ENCODE measurements around the gene IMMT.

Gene IMMT

DNA sequence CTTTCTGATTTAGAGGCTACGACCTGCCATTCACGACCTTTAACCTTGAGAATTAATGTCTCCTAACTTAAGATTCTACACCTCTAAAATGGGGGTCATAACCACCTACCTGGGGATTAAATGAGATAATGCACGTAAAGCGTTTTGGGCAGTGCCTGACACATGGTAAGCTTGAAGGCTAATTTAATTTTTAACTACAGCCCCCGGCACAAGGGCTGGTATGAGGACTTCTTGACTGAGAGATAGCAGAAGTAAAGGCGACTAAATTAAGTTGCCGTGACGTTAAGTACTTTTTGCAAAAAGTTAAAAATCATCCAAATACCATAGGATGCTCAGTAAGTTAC is 4.5 kb upstream of the IMMT start:
- DNase-seq (ENCODE audit: low read depth), result no peak

GRCh38 chr2:86195808-86196387 is 636 bp upstream of the IMMT start:
- no peak for DNase-seq (ENCODE audit: low read depth)

- DNase-seq (ENCODE audit: low read depth), result no peak
These were observed 559 bp downstream of the IMMT start for GRCh38 chr2:86194751-86195054.

DNA sequence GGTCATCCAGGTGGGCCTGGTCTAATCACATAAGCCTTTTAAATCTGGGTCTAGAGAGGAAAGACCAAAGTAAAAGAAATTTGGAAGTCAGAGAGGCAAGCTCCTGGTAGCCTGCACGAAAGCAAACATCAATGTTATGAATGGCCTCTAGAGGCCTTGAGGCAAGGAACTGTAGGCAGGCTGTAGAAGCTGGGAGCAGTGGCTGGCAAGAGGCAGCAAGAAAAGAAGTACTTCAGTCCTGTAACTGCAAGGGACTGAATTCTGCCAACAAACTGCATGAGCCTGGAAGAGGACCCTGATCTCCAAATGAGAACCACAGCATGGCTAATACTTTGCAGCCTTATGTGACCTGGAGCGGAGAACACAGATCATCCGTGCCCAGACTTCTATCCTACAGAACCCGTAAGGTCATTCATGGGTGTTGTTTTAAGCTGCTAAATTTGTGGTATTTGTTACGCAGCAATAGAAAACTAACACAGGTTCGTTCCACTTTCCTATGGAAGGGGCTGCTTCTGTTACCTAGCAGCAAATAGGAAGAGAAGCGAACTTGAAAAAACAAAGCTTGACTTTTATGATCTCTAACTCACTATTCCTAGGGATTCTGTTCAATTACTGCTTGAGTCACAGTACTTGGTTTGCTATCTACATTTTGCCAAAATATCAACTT is 1.2 kb downstream of the IMMT start:
- DNase-seq (ENCODE audit: low read depth), result no peak

- DNase-seq (ENCODE audit: low read depth), result no peak
These were observed 5.4 kb downstream of the IMMT start for GRCh38 chr2:86189782-86190416.

DNA sequence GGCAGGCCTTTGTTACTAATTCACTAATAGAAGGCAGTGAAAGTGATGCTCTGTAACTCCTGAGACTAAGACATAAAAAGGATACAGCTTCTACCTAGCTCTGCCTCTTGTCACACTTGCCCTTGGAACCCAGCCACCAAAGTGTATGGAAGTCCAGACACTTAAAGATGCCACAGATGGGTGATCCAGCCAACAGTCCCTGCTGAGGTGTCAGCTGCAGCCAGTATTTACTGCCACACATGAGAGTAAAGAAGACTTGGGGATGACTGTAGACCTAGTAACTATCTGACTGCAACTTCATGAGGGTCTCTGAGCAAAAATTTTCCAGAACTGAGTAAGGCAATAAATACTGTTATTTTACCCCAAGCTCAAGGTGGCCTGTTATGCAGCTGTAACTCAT is 8.8 kb downstream of the IMMT start:
- no peak for DNase-seq (ENCODE audit: low read depth)

GRCh38 chr2:86185517-86186212 is 9.6 kb downstream of the IMMT start:
- no peak for DNase-seq (ENCODE audit: low read depth)

GRCh38 chr2:86176597-86176996 is 18.7 kb downstream of the IMMT start:
- no peak for DNase-seq (ENCODE audit: low read depth)

DNA sequence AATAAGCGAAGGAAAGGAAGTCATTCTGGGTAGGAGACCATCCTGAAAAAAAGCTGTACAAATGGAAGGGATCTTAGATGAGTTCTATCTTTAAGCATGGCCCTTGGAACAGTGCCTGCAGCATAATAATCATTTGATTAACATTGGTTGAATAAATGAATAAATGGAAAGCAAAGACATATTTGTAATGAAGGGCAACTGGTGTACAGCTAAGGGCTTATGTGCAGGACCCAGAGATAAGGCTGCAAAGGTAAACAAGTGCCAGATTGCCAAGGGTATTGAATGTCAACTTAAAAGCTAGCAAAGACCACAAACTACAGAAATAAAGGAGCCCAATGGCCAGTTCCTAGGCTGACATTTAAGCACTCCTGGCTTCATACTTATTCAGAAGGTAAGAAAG is 19.4 kb downstream of the IMMT start:
- no peak for DNase-seq (ENCODE audit: low read depth)

- DNase-seq (ENCODE audit: low read depth), result no peak
These were observed 20.8 kb downstream of the IMMT start for GRCh38 chr2:86174445-86174844.

GRCh38 chr2:86172610-86173009 is 22.7 kb downstream of the IMMT start:
- DNase-seq (ENCODE audit: low read depth), result no peak

GRCh38 chr2:86171295-86171694 is 24.0 kb downstream of the IMMT start:
- DNase-seq (ENCODE audit: low read depth), result no peak

GRCh38 chr2:86170449-86170848 is 24.8 kb downstream of the IMMT start:
- no peak for DNase-seq (ENCODE audit: low read depth)

GRCh38 chr2:86160156-86160952 is 34.9 kb downstream of the IMMT start:
- DNase-seq (ENCODE audit: low read depth), result no peak

- no peak for DNase-seq (ENCODE audit: low read depth)
These were observed 37.0 kb downstream of the IMMT start for GRCh38 chr2:86158286-86158685.

GRCh38 chr2:86157009-86157556 is 38.2 kb downstream of the IMMT start:
- no peak for DNase-seq (ENCODE audit: low read depth)

- no peak for DNase-seq (ENCODE audit: low read depth)
These were observed 44.8 kb downstream of the IMMT start for GRCh38 chr2:86150502-86150901.

DNA sequence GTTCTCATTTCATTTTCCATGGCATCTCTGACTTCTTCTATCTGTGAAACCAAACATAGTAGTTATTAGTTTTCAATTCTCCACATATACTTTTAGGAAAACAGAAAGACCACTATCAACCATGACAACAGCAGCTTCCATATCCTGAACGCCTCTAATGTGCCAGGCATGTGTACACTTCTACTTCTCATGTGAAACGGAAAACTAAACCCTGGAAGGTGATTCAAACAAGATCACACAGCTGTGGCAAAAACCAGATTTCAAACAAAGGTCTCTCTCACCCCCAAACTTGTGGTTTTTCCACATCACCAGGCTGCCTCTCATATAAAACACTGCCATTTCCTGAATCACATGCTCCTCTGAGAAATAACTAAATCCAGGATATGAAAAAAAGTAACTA is 47.5 kb downstream of the IMMT start:
- DNase-seq (ENCODE audit: low read depth), result no peak

DNA sequence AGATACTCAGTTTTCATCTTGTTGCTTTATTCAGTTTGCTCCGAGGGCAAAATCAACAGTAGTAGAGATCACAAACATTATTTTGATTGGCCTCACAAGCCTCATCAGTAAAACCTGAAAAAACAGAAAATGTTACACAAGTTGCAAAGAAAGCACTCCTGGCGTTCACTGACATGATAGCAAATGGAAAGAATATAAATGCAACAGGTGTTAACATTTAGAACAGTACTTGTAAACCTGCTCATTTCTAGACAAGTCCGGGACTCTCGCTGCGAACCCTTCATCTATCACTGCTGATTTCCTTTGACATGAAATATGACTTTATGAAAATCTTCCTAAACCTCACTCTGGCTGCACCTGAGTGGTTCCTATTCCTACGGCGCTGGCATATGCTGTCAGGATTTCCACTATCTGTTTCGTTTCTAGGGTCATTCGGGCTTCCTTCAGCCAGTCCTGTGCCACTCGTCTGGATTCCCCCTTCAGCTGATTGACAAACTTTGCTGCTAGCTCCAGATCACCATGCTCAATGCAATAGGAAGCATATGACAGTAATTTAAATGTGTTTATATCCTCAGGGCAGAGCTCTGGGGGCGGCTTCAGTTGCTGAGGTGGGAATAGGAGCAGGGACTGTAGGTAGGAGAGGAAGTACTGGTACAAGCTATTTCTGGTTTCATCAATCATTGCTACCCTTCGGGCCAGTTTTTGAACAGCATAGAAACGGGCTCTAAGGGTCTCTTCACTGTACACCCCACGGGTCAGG is 51.2 kb downstream of the IMMT start:
- DNase-seq (ENCODE audit: low read depth), result no peak

- DNase-seq (ENCODE audit: low read depth), result no peak
These were observed 52.0 kb downstream of the IMMT start for GRCh38 chr2:86143307-86143706.

- DNase-seq (ENCODE audit: low read depth), result no peak
These were observed 52.6 kb downstream of the IMMT start for GRCh38 chr2:86142436-86143257.

Measured in stimulated activated CD8-positive, alpha-beta memory T cell treated with anti-CD3 and anti-CD28 coated beads, Interleukin-15, amount 100 ng/mL, for 1 hour (primary cell).